ENCODE data around the gene MYL10. TPM values are rescaled to one million over a fixed set of nuclear protein-coding genes. Genes with fewer than 3 reads are reported as not detected.

The MYL10 gene
- total and polyA plus RNA-seq, 2 of the 13 experiments (the other 11 are each of a cell fraction or from before 2014, with no cell fraction given) = not detected

DNA sequence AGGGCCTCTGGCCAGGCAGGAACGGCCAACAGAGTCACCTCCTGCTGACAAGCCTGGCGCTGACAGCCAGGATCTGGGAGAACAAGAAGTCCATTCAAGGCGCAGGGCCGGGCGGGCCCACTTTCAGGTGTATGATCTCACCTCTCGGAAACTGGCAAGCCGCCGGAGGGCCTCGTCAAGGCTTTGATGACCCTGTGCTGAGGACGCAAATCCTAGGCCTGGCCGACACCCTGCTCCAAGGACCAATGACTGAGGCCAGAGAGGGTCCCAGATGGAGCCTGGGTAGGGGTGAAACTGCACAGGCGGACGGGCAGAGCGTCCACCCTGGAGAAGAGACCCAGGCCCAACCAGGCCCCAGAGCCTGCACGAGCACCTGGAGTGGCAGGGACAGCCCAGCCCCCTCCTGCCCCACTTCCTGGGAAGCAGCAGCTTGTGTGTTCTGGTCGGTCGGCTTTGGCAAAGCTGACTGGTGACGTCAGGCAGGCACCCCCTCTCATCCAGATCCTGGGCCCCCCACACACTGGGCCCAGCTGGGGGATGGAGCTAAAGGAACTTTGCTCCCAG lies 30.6 kb downstream of the MYL10 start (continued):
- TF ChIP-seq THYN1 (CRISPR knock-in tag; IDR thresholded peaks at IDR 0.05; ENCODE audit: borderline replicate concordance, low read depth) (no peak), HOXA9 (CRISPR knock-in tag; IDR thresholded peaks at IDR 0.05; ENCODE audit: borderline replicate concordance) (no peak), ZNF335 (CRISPR knock-in tag; IDR thresholded peaks at IDR 0.05) (no peak), HDAC6 (IDR thresholded peaks at IDR 0.05; ENCODE audit: low read depth, low read length) (no peak), ZNF607 (CRISPR knock-in tag; IDR thresholded peaks at IDR 0.05; ENCODE audit: borderline replicate concordance) (no peak), JUNB (CRISPR knock-in tag; IDR thresholded peaks at IDR 0.05; ENCODE audit: borderline replicate concordance) (no peak), ZNF354B (CRISPR knock-in tag; IDR thresholded peaks at IDR 0.05) (no peak), PHF5A (CRISPR knock-in tag; IDR thresholded peaks at IDR 0.05; ENCODE audit: low read depth, unreplicated experiment) (no peak), AHR (CRISPR knock-in tag; IDR thresholded peaks at IDR 0.05) (no peak), ZNF496 (CRISPR knock-in tag; IDR thresholded peaks at IDR 0.05; ENCODE audit: insufficient replicate concordance) (no peak), ZMYM2 (CRISPR knock-in tag; IDR thresholded peaks at IDR 0.05) (no peak), KLF11 (CRISPR knock-in tag; IDR thresholded peaks at IDR 0.05) (no peak), KMT2A (CRISPR knock-in tag; IDR thresholded peaks at IDR 0.05) (no peak), ZNF280D (CRISPR knock-in tag; IDR thresholded peaks at IDR 0.05) (no peak), REXO4 (CRISPR knock-in tag; IDR thresholded peaks at IDR 0.05; ENCODE audit: borderline replicate concordance) (no peak), NFYB (CRISPR knock-in tag; IDR thresholded peaks at IDR 0.05) (no peak)
- TF ChIP-seq, protein P1, sequence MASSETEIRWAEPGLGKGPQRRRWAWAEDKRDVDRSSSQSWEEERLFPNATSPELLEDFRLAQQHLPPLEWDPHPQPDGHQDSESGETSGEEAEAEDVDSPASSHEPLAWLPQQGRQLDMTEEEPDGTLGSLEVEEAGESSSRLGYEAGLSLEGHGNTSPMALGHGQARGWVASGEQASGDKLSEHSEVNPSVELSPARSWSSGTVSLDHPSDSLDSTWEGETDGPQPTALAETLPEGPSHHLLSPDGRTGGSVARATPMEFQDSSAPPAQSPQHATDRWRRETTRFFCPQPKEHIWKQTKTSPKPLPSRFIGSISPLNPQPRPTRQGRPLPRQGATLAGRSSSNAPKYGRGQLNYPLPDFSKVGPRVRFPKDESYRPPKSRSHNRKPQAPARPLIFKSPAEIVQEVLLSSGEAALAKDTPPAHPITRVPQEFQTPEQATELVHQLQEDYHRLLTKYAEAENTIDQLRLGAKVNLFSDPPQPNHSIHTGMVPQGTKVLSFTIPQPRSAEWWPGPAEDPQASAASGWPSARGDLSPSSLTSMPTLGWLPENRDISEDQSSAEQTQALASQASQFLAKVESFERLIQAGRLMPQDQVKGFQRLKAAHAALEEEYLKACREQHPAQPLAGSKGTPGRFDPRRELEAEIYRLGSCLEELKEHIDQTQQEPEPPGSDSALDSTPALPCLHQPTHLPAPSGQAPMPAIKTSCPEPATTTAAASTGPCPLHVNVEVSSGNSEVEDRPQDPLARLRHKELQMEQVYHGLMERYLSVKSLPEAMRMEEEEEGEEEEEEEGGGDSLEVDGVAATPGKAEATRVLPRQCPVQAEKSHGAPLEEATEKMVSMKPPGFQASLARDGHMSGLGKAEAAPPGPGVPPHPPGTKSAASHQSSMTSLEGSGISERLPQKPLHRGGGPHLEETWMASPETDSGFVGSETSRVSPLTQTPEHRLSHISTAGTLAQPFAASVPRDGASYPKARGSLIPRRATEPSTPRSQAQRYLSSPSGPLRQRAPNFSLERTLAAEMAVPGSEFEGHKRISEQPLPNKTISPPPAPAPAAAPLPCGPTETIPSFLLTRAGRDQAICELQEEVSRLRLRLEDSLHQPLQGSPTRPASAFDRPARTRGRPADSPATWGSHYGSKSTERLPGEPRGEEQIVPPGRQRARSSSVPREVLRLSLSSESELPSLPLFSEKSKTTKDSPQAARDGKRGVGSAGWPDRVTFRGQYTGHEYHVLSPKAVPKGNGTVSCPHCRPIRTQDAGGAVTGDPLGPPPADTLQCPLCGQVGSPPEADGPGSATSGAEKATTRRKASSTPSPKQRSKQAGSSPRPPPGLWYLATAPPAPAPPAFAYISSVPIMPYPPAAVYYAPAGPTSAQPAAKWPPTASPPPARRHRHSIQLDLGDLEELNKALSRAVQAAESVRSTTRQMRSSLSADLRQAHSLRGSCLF (CRISPR knock-in tag; IDR thresholded peaks at IDR 0.05; ENCODE audit: borderline replicate concordance) = no peak
- TF ChIP-seq, protein P2, sequence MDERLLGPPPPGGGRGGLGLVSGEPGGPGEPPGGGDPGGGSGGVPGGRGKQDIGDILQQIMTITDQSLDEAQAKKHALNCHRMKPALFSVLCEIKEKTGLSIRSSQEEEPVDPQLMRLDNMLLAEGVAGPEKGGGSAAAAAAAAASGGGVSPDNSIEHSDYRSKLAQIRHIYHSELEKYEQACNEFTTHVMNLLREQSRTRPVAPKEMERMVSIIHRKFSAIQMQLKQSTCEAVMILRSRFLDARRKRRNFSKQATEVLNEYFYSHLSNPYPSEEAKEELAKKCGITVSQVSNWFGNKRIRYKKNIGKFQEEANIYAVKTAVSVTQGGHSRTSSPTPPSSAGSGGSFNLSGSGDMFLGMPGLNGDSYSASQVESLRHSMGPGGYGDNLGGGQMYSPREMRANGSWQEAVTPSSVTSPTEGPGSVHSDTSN (CRISPR knock-in tag; IDR thresholded peaks at IDR 0.05) = 0 out of 2 replicates have a peak, but pooled peaks have one; percentile 21
- TF ChIP-seq, protein P3, sequence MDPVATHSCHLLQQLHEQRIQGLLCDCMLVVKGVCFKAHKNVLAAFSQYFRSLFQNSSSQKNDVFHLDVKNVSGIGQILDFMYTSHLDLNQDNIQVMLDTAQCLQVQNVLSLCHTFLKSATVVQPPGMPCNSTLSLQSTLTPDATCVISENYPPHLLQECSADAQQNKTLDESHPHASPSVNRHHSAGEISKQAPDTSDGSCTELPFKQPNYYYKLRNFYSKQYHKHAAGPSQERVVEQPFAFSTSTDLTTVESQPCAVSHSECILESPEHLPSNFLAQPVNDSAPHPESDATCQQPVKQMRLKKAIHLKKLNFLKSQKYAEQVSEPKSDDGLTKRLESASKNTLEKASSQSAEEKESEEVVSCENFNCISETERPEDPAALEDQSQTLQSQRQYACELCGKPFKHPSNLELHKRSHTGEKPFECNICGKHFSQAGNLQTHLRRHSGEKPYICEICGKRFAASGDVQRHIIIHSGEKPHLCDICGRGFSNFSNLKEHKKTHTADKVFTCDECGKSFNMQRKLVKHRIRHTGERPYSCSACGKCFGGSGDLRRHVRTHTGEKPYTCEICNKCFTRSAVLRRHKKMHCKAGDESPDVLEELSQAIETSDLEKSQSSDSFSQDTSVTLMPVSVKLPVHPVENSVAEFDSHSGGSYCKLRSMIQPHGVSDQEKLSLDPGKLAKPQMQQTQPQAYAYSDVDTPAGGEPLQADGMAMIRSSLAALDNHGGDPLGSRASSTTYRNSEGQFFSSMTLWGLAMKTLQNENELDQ (CRISPR knock-in tag; IDR thresholded peaks at IDR 0.05; ENCODE audit: borderline replicate concordance) = no peak

All from HepG2 (cell line).